Measurements from ENCODE around the gene ZNF268. TPM values are rescaled to one million over a fixed set of nuclear protein-coding genes. Genes with fewer than 3 reads are reported as not detected.

The ZNF268 gene
- total RNA-seq, 1 donor from 2014 or later, result 54.2 TPM

GRCh38 chr12:133233993-133234564, 52.8 kb downstream of the ZNF268 start:
- Mint-ChIP-seq H3K36me3 (peaks cover 6% of the 10 kb centered on the region), H3K4me1 (no peaks in the 10 kb centered on the region), H3K27me3 (ENCODE audit: insufficient read depth, low read depth) (peaks cover 9% of the 10 kb centered on the region), H3K9me3 (peaks cover 64% of the 10 kb centered on the region), H3K27ac (no peak overlapping the region), H3K4me3 (no peak overlapping the region)
- H3K4me3 ChIP-seq, result no peak overlapping the region
- no peaks in the 10 kb centered on the region for H3K79me2 ChIP-seq (ENCODE audit: low read depth)
- H3K4me1 ChIP-seq, result no peaks in the 10 kb centered on the region
- no peaks in the 10 kb centered on the region for H3K36me3 ChIP-seq
- no peaks in the 10 kb centered on the region for H3K27me3 ChIP-seq
- H2AFZ ChIP-seq (replicated peaks), result no peak overlapping the region
- H4K20me1 ChIP-seq (ENCODE audit: low read depth), result no peaks in the 10 kb centered on the region
- no peak overlapping the region for H3K4me2 ChIP-seq
- peaks cover 4% of the 10 kb centered on the region for H3K9me3 ChIP-seq (ENCODE audit: low read depth)
- DNase-seq (ENCODE audit: low spot score), result no peak
- no peaks in the 10 kb centered on the region for H3F3A ChIP-seq (ENCODE audit: low read depth)
- no peak overlapping the region for H3K9ac ChIP-seq
- TF ChIP-seq EZH2 (IDR thresholded peaks at IDR 0.05) (no peak), CTCF (IDR thresholded peaks at IDR 0.05) (no peak), EZH2phosphoT487 (IDR thresholded peaks at IDR 0.05) (no peak)
- H3K27ac ChIP-seq, result no peak overlapping the region

- H3K36me3 ChIP-seq, result no peaks in the 10 kb centered on the region
- no peak overlapping the region for H3K4me3 ChIP-seq
- H3K4me2 ChIP-seq, result no peak overlapping the region
- H3K4me1 ChIP-seq, result no peaks in the 10 kb centered on the region
- no peaks in the 10 kb centered on the region for H3K79me2 ChIP-seq (ENCODE audit: low read depth)
- no peak for DNase-seq (ENCODE audit: low spot score)
- H4K20me1 ChIP-seq (ENCODE audit: low read depth), result no peaks in the 10 kb centered on the region
- no peak overlapping the region for H2AFZ ChIP-seq (replicated peaks)
- TF ChIP-seq CTCF (IDR thresholded peaks at IDR 0.05) (no peak), EZH2phosphoT487 (IDR thresholded peaks at IDR 0.05) (no peak), EZH2 (IDR thresholded peaks at IDR 0.05) (no peak)
- H3K27ac ChIP-seq, result no peak overlapping the region
- H3F3A ChIP-seq (ENCODE audit: low read depth), result no peaks in the 10 kb centered on the region
- Mint-ChIP-seq H3K36me3 (peaks cover 4% of the 10 kb centered on the region), H3K27me3 (ENCODE audit: insufficient read depth, low read depth) (peaks cover 9% of the 10 kb centered on the region), H3K9me3 (peaks cover 65% of the 10 kb centered on the region), H3K4me3 (no peak overlapping the region), H3K4me1 (no peaks in the 10 kb centered on the region), H3K27ac (no peak overlapping the region)
- peaks cover 4% of the 10 kb centered on the region for H3K9me3 ChIP-seq (ENCODE audit: low read depth)
- H3K9ac ChIP-seq, result no peak overlapping the region
- H3K27me3 ChIP-seq, result no peaks in the 10 kb centered on the region
Measured at GRCh38 chr12:133234971-133235370, 53.7 kb downstream of the ZNF268 start.

GRCh38 chr12:133235401-133236112, 54.3 kb downstream of the ZNF268 start, which contains the start of gene ANHX:
TSS of gene ANHX (minus strand) at chr12:133235877. CDS start at chr12:133234356, 1,521 bp downstream.
- Mint-ChIP-seq H3K36me3 (peaks cover 4% of the 10 kb centered on the region), H3K27ac (no peak within 1 kb of the TSS), H3K4me1 (no peaks in the 10 kb centered on the region), H3K27me3 (ENCODE audit: insufficient read depth, low read depth) (peaks cover 9% of the 10 kb centered on the region), H3K9me3 (peaks cover 65% of the 10 kb centered on the region), H3K4me3 (no peak within 1 kb of the TSS)
- no peaks in the 10 kb centered on the region for H3K79me2 ChIP-seq (ENCODE audit: low read depth)
- no peak within 1 kb of the TSS for H3K4me2 ChIP-seq
- H3F3A ChIP-seq (ENCODE audit: low read depth), result no peaks in the 10 kb centered on the region
- peaks cover 4% of the 10 kb centered on the region for H3K9me3 ChIP-seq (ENCODE audit: low read depth)
- H3K9ac ChIP-seq, result no peak within 1 kb of the TSS
- H3K36me3 ChIP-seq, result no peaks in the 10 kb centered on the region
- H3K27ac ChIP-seq, result no peak within 1 kb of the TSS
- TF ChIP-seq CTCF (IDR thresholded peaks at IDR 0.05), result no peak
- TF ChIP-seq EZH2phosphoT487 (IDR thresholded peaks at IDR 0.05), result no peak
- no peak for TF ChIP-seq EZH2 (IDR thresholded peaks at IDR 0.05)
- H4K20me1 ChIP-seq (ENCODE audit: low read depth), result no peaks in the 10 kb centered on the region
- no peak for DNase-seq (ENCODE audit: low spot score)
- no peak within 1 kb of the TSS for H2AFZ ChIP-seq (replicated peaks)
- H3K27me3 ChIP-seq, result no peaks in the 10 kb centered on the region
- H3K4me1 ChIP-seq, result no peaks in the 10 kb centered on the region
- H3K4me3 ChIP-seq, result no peak within 1 kb of the TSS

All from neural progenitor cell (in vitro differentiated cells).